HS-27A (cell line): ENCODE data around the gene WDR33.
"Not testable (repeated sequence)": the region's sequence is repeated elsewhere in the genome, so short reads cannot be mapped to it uniquely, and the experiment has no call there.

Experiments used
- DNase-seq: peaks from one replicate; pipeline ENCODE4 v3.0.0-alpha.2; 2012; ENCODE audit warnings: low read depth, missing footprints

WDR33 gene

DNA sequence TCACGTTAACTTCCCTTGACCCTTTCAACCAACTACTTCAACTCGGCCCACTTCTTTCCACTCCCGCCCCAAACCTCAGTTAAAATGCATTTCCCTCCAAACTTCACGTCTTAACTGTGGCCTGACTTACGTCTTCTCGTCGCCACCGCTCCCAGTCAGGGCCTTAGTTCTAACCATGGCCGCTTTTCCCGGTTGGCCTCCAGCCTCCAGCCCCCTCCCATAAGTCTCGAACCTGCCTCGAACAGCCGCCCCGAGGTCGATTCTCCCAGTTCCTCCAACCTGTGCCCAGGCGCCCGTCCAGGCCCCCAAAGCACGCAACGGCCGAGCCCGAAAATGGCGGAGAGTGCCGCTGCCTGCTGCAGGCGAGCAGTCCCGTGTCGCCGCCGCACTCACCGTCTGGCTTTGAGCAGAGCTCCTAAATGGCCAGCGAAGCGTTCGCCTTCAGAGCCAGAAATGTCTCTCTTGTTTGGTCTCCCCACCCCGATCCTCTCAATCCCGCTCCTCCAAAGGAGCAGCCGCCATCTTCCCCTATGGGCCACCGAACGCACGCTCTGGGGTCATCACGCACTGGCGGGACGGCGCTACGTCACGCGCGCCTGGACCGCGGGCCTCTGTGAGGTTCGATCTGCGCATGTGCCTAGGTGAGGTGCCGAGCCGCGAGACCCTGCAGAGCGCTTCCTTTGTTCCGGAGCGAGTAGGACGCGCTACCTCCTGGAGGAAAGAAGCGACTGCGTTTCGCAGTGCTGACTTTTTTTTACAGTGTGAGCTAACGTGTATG lies at the start of gene WDR33:
TSS of gene WDR33 (minus strand) at position 553 of the 778 bp plus-strand sequence. CDS start 40,190 bp downstream, outside the sequence.
- peak; percentile 86 for DNase-seq

DNA sequence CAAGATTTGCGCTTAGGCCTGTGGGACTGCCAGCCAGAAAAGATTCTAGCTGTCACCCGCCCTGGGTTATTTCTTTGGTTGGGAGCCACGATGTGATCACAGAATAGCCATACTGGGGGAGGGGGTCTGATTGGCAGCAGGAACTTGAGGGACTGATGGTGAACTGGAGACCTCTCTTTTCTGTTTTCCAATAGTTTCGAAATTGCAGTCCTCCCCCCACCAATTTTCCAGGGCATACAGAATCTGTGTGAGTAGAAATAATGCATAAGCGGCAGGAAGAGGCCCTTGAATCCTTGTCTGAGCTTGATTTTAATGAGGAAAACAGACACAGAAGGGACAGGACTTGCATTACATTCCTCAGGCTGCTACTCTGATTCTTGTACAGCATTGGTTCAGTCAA lies 49.2 kb upstream of the WDR33 start:
- DNase-seq = no peak

DNA sequence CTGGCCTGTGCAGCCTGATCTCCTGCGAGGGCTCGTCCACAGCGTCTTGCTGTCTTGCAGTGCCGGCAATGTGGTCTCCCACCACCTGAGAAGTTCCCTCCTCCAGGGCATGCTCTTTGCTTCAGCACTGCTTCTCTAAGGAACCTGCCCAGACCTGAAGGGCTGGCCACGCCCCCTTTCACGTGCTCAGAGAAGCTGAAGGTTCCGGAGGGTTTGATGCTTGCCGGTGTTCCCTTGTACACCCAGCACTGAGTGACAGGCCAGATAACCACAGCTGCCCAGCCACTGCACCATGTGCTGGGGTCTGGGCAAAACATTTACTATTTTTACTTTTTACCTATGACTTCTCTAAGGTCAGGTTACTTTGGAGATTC lies 48.7 kb upstream of the WDR33 start:
- no peak for DNase-seq

DNA sequence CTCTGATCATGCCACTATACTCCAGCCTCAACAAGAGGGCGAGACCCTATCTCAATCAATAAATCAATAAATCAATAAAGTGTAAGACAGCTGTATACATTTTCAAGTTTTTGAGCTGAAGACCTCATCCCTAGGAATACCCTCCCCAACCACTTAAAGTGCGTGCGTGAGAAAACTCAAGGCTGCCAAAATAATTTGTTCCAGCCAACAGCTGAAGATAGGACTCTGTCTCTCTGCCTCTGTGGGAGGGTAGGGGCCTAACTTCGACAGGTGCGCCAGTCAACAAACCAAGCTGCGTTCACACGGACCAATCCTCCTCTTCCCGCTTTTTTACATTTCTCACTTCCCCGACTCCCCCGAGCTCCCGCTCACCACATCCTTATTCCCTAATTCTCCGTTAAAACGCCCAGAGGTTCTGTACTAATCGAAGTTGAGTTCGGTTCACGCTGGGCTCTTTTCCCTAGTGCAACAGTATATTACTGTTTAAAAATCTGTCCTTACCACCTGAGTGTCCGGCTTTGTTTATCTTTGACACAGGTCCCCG lies 46.4 kb upstream of the WDR33 start:
- DNase-seq = peak; percentile 19

DNA sequence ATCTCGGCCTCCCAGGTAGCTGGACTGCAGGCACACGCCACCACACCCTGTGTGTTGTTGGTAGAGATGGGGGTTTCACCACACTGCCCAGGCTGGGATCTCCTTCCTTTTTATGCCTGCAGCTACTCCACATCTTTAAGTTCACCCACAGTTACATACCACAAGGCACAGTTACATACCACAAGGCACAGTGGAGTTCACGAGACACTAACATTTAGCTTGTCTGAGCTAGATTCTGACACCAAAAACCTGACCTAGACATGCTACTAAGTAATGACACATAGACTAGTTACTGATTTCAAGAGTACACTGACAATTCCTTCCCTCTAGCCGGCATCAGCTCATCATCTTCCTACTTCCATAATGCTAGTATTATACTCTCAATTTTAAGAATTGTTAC lies 42.7 kb upstream of the WDR33 start:
- DNase-seq = no peak

DNA sequence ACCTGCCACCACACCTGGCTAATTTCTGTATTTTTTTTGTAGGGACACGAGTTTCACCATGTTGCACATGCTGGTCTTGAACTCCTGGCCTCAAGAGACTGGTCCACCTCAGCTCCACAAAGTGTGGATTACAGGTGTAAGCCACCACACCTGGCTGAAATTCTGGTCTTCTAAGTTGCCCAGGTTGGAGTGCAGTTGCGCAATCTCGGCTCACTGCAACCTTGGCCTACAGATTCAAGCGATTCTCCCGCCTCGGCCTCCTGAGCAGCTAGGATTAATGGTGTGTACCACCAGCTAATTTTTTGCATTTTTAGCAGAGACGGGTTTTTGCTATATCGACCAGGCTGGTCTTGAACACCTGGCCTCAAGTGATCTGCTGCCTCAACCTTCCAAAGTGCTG lies 41.4 kb upstream of the WDR33 start:
- no peak for DNase-seq

DNA sequence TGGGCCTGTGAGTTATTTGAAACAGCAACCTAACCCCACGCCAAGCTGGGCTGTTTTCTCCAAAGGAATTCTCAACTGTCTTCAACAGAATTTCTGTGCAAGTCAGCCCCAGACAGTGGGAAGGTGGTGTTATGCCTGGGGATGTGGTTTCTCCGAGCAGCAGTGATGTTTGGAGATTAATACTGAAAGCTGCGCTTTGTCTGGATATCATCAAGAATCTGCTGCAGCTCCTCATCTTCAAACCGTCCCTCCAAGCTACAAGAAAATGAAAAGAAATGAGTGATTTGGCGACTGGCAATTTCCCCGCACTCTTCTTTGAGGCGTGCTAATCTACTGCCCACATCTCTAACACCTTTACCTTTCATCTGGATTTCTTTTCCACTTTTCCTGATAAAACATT lies 37.0 kb upstream of the WDR33 start:
- no peak for DNase-seq

DNA sequence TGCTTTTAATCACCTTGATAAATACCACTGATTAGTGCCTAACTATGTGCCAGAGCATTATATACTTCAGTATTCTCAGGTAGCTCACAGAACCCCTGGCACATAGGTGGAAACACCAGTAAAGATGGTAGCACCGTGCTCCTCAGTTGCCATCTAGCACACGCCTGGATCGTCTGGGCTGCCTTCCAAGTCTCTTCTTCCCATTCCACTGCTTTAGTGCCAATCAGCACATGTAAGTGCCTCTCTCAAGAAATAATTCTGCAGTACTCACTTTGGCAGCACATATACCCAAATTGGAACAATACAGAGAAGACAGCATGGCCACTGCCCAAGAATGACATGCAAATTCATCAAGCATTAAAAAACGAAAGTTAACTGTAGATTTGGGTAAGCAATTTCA lies 34.0 kb upstream of the WDR33 start:
- no peak for DNase-seq

DNA sequence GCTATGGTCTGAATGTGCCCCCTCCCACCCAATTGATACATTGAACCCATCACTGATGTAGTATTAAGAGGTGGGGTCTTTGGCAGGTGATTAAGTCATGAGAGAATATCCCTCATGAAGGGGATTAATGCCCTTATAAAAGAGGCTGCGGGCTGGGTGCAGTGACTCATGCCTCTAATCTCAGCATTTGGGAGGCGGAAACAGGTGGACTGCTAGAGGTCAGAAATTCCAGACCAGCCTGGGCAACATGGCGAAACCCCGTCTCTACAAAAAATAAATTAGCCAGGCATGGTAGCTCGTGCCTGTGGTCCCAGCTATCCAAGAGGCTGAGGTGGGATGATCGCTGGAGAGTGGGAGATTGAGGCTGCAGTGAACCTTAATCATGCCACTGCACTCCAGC lies 32.7 kb upstream of the WDR33 start:
- DNase-seq = no peak

DNA sequence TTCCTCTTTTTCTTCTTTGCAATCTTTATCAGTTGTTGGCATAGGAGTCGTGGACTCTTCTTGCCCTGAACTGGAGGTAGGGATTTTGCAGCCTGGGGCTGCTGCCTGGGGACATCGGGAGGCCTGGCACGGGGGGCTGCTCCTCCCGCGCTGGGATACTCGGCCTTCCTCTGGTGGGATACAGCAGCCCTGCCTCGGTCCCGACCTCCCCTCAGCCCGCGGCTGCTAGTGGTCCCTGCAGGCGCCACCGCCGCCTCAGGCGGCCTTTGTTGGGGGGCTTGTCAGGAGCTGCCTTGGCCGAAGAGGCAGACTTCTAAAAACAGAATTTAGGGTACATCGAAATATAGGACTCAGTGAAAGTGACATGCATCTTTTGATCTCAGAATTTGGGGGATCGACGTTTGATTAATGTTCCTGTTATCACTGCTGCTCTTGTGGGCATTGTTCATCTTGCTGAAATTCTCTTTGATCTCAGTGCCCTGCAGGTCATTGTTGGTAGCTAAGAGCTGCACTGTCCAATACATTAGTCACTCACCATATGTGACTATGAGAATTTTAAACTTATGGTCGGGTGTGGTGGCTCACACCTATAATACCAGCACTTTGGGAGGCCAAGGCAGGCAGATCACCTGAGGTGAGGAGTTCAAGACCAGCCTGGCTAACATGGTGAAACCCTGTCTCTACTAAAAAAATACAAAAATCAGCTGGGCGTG lies 30.7 kb upstream of the WDR33 start:
- no peak for DNase-seq

DNA sequence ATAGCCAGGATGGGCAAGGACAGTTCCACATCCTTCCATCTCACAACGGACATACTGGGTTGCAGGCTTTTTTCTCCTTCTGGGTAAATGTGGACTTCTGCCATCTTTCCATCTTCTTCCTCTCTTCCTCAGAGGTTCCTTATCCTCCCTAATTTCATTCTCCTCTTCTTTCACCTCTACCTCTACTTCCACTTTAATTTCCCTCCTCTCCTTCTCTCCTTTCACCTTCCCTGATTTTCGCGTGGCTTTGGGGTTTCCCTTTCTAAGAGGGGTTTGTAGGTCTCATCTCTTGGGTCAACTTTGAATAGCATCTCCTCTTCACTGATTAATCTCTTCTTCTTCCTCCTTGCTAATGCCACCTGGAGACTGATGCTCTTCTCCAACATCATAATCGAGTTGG lies 29.9 kb upstream of the WDR33 start:
- no peak for DNase-seq

DNA sequence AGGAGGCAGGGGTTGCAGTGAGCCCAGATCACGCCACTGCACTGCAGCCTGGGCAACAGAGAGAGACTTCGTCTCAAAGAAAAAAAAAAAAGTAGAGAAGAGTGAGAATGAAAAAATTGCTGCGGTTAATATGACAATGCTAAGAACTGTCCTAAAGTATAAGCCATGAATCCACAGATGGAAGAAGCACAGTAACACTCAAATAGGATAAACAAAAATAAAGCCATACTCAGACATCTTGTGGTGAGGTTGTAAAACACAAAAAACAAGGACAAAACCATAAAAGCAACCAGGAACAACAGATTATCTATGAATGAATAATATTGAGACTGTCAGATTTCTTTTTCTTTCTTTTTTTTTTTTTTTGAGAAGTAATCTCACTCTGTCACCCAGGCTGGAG lies 24.0 kb upstream of the WDR33 start:
- DNase-seq = no peak

DNA sequence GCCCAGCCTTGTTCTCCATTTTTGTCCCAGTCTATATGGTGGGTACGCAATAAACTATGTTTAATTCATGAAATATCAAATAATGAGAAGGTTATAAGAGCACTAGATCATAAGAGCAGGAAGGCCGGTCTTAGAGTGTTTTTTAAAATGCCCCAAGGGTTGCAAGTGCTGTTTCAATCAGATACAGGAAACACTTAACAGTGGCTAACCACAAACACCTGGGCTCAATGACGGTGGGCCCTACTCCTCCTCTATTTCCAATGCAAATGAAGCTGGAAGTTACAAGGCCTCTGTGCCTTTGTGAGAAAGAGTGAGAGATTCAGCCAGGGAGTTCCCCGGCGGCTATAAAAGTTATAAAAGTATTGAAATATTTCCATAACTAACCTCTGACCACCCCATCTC lies 18.9 kb upstream of the WDR33 start:
- no peak for DNase-seq

DNA sequence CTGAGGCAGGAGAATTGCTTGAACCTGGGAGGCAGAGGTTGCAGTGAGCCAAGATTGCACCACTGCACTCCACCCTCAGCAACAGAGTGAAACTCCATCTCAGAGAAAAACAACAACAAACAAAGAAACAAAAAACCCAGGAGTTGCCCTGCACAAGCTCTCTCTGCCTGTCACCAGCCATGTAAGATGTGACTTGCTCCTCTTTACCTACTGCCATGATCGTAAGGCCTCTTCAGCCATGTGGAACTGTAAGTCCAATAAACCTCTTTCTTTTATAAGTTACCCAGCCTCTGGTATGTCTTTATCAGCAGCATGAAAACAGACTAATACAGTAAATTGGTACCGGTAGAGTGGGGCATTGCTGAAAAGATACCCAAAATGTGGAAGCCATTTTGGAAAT lies 15.7 kb upstream of the WDR33 start:
- DNase-seq = not testable (repeated sequence)

DNA sequence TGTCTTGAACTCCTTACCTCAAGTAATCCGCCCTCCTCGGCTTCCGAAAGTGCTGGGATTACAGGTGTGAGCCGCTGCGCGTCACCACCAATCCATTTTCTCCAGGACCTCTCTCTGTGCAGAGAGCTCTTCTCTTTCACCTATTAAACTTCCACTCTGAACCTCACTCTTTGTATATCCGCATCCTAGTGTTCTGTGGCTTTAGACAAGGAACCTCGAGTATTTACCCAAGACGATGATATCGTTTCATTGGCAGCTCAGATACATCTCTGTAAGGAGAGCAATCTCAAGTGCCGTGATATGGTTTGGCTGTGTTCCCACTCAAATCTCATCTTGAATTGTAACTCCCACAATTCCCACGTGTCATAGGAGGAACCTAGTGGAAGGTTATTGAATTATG lies 15.1 kb upstream of the WDR33 start:
- no peak for DNase-seq

DNA sequence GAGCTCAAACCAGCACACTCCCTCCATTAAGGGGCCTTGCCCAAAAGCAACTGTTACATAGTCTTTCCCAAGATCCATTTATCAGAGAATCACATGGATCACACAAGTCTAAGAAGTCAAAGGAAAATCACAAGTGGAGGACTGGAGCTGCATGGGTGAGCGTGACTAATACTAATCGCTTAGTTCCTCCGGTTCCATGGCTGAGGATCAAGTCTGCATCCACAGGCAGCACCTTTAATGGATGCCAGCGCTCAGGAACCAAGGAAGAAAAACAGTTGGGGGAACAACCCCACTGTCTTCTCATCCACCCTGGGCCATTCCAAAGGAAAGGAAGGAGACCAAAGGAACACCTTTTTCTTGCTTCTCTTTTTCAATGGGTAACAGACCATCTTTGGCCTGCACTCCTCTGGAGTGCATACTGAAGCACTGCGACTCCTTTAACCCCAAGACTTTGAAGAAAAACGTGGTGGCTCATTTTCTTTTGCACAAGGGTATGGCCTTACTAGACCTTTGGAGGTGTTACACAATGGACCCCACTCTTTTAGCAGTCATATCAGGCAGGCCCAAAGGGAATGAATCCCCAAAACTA lies 9.2 kb upstream of the WDR33 start:
- DNase-seq = no peak

DNA sequence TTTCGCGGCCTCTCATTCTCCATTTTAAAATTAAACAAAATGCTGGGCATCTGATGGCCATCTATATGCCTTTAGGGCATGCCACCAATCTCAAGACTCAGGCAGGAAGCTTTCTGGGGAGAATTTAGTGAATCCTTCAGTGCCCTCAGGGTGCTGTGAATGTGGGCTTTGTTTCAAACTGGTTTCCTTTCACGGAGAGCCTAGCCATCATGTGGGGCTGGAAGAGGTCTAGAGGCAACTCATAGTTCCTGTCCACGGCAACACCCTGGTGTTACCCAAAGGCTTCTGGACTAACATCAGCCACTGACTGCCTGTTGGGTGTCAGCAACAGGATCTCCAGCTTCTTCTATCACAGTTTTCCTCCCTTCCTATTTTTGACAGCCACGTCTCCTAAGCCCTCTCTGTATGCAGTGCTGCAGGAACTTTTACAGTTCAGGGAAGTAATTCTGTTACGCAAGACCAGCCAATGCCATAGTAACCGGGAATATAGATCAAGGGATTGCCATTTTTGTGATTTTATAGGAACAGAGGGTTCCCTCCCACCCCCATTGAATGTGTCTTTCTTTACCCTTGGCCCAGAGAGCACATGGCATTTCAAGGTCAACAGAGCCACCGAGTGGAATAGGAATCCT lies 7.9 kb upstream of the WDR33 start:
- no peak for DNase-seq

DNA sequence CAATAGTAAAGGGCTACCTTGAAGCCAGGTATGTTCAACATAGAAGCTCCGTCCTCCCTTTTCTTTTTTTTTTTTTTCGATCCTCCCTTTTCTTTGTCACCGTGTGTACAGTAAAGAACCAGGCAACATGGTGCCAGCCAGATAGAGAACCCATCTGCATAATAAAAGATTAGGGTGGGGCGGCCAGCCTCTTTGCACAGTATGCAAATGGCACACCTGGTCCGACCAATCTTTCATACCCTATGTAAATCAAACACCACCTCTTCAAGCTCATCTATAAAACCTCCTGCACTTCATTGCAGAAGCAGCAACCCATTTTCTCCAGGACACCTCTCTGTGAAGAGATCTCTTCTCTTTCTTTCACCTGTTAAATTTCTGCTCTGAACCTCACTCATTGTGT lies 7.3 kb upstream of the WDR33 start:
- DNase-seq = no peak

DNA sequence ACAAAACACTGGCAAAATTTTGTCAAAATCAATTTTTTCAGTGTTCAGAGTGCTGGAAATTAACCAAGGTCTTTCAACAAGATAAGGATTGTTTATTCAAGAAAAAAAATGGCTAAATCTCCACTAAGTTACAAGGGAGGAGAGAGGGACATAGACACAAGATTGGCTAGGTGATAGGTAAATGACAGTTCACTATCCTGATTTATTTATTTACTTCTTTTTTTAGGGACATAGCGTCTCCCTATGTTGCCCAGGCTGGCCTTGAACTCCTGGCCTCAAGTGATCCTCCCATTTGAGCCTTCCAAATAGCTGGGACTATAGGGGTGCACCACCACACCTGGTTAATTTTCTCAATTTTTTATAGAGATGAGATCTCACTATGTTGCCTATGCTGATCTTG lies 3.7 kb upstream of the WDR33 start:
- no peak for DNase-seq

DNA sequence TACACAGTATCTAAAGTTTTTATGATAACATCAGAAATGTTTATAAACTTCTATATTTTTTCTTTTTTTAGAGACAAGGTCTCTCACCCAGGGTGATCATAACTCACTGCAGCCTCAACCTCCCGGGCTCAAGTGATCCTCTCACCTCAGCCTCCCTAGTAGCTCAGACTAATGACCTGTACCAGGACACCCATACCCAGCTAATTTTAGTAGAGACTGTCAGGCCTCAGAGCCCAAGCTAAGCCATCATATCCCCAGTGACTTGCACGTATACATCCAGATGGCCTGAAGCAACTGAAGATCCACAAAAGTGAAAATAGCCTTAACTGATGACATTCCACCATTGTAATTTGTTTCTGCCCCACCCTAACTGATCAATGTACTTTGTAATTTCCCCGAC lies 1.5 kb upstream of the WDR33 start:
- DNase-seq = not testable (repeated sequence)

DNA sequence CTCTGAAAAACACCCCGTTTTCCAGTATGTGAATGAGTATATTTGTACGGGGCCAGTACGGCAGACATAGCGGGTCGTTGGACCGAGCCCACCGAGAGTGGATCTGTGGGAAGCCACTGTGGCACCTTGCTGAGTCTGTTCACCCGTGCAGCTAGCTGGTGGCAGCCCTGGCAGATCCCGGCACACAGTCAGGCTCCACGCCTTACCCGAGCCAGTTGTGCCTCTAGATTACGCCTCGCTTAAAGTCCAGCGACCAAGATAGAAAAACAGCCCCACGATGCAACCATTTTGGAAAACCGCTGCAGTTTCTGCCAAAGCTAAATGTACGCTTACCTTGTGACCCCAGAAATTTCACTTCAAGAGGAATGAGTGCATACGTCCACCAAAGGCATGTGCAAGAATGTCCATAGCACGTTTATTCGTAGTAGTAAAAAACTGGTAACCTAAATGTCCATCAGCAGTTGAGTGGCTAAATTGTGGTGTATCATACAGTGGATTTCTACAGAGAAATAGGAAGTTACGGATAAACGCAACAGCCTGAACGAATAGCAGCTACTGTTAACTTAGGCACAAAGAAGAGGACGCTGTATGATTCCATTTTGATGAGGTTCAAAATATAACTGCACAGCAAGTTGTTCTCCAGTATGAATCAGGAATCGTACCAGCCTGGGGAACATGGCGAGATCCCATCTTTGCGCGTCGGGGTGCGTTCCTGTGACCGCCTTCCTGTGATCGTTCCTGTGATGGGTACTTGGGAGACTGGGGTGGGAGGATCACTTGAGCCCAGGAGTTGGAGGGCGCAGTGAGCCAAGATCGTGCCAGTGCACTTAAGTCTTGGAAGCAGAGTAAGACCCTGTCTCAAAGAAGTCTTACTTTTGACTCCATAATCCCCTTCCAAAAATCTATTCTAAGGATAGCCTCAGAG lies 688 bp upstream of the WDR33 start:
- no peak for DNase-seq
